HG02642 (cell line): ENCODE results near the gene SDF2L1.
"Not testable (repeated sequence)": the region's sequence is repeated elsewhere in the genome, so short reads cannot be mapped to it uniquely, and the experiment has no call there.

Experiments used
- ATAC-seq: cut with Tn5 transposase; IDR thresholded peaks from one replicate; pipeline ENCODE4 v1.9.1; 2021; ENCODE audit warnings: mild to moderate bottlenecking; ENCODE audit not compliant: unreplicated experiment, poor library complexity

Gene SDF2L1

GRCh38 chr22:21684492-21685163, 42.5 kb downstream of the SDF2L1 start:
- no peak for ATAC-seq

- ATAC-seq, result no peak
Measured at GRCh38 chr22:21685164-21685513, 43.0 kb downstream of the SDF2L1 start.

- ATAC-seq, result no peak
Measured at GRCh38 chr22:21686193-21686608, 44.1 kb downstream of the SDF2L1 start.

GRCh38 chr22:21686634-21687393, 44.7 kb downstream of the SDF2L1 start:
- ATAC-seq, result no peak

GRCh38 chr22:21687685-21688259, 45.7 kb downstream of the SDF2L1 start:
- ATAC-seq, result no peak

GRCh38 chr22:21688341-21688705, 46.2 kb downstream of the SDF2L1 start:
- ATAC-seq, result no peak

- ATAC-seq, result no peak
Measured at GRCh38 chr22:21688706-21689381, 46.7 kb downstream of the SDF2L1 start.

- ATAC-seq, result no peak
Measured at GRCh38 chr22:21690401-21690801, 48.3 kb downstream of the SDF2L1 start.

GRCh38 chr22:21691816-21692215, 49.7 kb downstream of the SDF2L1 start:
- ATAC-seq, result no peak

- ATAC-seq, result not testable (repeated sequence)
Measured at GRCh38 chr22:21692856-21693255, 50.8 kb downstream of the SDF2L1 start.

- ATAC-seq, result no peak
Measured at GRCh38 chr22:21693333-21693998, 51.4 kb downstream of the SDF2L1 start.
